Lower leg skin (tissue), 3 donors: Measurements from ENCODE around the gene LSM14B.

ENCODE experiments used
- POLR2A ChIP-seq, 2 donors: fragments of 450-650 bp; IDR thresholded peaks; one replicate each; pipeline ENCODE4 v1.6.1; 2016 to 2017; ENCODE audit warnings: antibody characterized with exemption in 2 of 2, mild to moderate bottlenecking in 1 of 2, moderate library complexity in 1 of 2
- TF ChIP-seq, protein P1 (sequence below), 3 donors: fragments of 450-650 bp; IDR thresholded peaks; one replicate each; pipeline ENCODE4 v1.5.1; 2016; ENCODE audit warnings: antibody characterized with exemption in 3 of 3, mild to moderate bottlenecking in 3 of 3, moderate library complexity in 2 of 3

DNA sequence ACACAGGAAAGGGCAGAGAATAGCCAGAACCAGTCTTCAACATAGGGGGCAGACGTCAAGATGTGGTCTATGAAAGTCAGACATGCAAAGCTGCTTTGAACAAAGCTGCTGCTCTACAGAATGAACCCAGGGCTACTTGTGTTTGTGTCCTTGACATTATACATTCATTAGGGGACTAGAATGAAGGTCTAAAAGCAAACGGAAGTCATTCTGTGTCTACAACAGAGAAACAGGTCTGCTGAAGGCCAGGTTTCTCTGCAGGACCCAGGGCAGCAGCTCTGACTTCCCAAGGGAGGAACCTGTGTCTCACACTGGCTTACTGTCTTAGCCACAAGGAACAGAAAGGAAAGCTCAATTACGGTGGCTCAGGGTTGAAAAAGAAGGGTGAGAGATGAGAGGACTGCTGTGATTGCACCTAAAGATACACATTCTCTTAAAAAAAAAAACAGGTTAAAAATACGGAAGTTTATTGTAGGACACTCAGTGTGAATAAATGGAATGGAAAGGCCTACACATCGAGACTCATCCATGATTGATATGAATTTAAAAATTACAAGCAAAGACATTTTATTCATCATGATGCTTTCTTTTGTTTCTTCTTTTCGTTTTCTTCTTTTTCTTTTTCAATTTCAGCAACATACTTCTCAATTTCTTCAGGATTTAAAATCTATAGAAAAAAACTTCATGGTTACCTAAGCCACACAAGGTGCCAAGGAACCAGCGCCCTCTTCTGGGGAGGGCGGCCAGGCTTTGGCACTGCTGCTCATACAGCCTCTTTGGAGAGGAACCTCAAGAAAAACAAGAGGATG lies 14.2 kb downstream of the LSM14B start:
- TF ChIP-seq, protein P1, sequence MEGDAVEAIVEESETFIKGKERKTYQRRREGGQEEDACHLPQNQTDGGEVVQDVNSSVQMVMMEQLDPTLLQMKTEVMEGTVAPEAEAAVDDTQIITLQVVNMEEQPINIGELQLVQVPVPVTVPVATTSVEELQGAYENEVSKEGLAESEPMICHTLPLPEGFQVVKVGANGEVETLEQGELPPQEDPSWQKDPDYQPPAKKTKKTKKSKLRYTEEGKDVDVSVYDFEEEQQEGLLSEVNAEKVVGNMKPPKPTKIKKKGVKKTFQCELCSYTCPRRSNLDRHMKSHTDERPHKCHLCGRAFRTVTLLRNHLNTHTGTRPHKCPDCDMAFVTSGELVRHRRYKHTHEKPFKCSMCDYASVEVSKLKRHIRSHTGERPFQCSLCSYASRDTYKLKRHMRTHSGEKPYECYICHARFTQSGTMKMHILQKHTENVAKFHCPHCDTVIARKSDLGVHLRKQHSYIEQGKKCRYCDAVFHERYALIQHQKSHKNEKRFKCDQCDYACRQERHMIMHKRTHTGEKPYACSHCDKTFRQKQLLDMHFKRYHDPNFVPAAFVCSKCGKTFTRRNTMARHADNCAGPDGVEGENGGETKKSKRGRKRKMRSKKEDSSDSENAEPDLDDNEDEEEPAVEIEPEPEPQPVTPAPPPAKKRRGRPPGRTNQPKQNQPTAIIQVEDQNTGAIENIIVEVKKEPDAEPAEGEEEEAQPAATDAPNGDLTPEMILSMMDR (IDR thresholded peaks at IDR 0.05) = no peak
- no peak for TF ChIP-seq POLR2A (IDR thresholded peaks at IDR 0.05)
